Anterior cingulate cortex (tissue), 58 donors: Measurements from ENCODE around the gene TPM2.

ENCODE experiments used
- DNase-seq, 58 donors: peaks; one replicate each; lab custom pipeline; 2025; lab: John Stamatoyannopoulos, UW

TPM2 gene

DNA sequence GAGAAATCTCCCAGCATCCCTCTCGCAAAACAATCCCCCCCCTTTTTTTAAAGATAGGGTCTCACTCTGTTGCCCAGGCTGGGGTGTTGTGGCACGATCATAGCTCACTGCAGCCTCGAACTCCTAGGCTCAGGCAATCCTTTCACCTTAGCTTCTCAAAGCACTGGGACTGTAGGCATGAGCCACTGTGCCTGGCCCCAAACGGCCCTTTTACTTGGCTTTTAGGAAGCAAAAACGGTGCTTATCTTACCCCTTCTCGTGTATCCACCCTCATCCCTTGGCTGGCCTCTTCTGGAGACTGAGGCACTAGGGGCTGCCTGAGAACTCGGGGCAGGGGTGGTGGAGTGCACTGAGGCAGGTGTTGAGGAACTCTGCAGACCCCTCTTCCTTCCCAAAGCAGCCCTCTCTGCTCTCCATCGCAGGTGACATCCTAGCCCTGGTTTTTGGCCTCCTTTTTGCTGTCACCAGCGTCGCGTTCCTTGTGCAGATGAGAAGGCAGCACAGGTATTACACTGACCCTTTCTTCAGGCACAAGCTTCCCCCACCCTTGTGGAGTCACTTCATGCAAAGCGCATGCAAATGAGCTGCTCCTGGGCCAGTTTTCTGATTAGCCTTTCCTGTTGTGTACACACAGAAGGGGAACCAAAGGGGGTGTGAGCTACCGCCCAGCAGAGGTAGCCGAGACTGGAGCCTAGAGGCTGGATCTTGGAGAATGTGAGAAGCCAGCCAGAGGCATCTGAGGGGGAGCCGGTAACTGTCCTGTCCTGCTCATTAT is 9.2 kb downstream of the TPM2 start:
- no peak for DNase-seq

DNA sequence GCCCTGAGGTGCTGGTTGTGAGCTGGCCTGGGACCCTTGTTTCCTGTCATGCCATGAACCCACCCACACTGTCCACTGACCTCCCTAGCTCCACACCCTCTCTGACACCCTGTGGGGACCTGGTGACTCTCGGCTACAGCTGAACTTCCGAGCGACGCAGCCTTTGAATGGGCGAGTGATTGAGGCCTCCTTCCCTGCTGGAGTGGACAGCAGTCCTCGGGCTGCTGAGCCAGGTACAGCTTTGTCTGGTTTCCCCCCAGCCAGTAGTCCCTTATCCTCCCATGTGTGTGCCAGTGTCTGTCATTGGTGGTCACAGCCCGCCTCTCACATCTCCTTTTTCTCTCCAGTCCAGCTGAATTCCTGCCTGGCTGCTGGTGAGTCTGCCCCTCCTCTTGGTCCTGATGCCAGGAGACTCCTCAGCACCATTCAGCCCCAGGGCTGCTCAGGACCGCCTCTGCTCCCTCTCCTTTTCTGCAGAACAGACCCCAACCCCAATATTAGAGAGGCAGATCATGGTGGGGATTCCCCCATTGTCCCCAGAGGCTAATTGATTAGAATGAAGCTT is 9.9 kb downstream of the TPM2 start:
- no peak for DNase-seq

DNA sequence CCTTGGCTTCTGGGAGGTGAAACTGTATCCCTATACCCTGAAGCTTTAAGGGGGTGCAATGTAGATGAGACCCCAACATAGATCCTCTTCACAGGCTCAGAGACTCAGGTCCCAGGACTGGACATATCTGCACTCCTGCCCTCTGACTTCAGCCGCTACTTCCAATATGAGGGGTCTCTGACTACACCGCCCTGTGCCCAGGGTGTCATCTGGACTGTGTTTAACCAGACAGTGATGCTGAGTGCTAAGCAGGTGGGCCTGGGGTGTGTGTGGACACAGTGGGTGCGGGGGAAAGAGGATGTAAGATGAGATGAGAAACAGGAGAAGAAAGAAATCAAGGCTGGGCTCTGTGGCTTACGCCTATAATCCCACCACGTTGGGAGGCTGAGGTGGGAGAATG is 10.6 kb downstream of the TPM2 start:
- DNase-seq: no peak

DNA sequence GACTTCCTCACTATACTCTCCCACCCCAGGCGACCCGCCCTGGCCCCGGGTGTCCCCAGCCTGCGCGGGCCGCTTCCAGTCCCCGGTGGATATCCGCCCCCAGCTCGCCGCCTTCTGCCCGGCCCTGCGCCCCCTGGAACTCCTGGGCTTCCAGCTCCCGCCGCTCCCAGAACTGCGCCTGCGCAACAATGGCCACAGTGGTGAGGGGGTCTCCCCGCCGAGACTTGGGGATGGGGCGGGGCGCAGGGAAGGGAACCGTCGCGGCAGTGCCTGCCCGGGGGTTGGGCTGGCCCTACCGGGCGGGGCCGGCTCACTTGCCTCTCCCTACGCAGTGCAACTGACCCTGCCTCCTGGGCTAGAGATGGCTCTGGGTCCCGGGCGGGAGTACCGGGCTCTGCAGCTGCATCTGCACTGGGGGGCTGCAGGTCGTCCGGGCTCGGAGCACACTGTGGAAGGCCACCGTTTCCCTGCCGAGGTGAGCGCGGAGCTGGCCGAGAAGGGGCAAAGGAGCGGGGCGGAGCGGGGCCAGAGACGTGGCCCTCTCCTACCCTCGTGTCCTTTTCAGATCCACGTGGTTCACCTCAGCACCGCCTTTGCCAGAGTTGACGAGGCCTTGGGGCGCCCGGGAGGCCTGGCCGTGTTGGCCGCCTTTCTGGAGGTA is 13.9 kb downstream of the TPM2 start:
- DNase-seq: peak in 18 of 58 donors; percentile 6 to 37 (median 18)

DNA sequence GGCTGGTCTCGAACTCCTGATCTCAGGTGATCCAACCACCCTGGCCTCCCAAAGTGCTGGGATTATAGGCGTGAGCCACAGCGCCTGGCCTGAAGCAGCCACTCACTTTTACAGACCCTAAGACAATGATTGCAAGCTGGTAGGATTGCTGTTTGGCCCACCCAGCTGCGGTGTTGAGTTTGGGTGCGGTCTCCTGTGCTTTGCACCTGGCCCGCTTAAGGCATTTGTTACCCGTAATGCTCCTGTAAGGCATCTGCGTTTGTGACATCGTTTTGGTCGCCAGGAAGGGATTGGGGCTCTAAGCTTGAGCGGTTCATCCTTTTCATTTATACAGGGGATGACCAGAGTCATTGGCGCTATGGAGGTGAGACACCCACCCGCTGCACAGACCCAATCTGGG is 14.5 kb downstream of the TPM2 start:
- DNase-seq: no peak

DNA sequence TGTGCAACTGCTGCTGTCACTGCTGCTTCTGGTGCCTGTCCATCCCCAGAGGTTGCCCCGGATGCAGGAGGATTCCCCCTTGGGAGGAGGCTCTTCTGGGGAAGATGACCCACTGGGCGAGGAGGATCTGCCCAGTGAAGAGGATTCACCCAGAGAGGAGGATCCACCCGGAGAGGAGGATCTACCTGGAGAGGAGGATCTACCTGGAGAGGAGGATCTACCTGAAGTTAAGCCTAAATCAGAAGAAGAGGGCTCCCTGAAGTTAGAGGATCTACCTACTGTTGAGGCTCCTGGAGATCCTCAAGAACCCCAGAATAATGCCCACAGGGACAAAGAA is 15.7 kb downstream of the TPM2 start:
- DNase-seq: no peak

DNA sequence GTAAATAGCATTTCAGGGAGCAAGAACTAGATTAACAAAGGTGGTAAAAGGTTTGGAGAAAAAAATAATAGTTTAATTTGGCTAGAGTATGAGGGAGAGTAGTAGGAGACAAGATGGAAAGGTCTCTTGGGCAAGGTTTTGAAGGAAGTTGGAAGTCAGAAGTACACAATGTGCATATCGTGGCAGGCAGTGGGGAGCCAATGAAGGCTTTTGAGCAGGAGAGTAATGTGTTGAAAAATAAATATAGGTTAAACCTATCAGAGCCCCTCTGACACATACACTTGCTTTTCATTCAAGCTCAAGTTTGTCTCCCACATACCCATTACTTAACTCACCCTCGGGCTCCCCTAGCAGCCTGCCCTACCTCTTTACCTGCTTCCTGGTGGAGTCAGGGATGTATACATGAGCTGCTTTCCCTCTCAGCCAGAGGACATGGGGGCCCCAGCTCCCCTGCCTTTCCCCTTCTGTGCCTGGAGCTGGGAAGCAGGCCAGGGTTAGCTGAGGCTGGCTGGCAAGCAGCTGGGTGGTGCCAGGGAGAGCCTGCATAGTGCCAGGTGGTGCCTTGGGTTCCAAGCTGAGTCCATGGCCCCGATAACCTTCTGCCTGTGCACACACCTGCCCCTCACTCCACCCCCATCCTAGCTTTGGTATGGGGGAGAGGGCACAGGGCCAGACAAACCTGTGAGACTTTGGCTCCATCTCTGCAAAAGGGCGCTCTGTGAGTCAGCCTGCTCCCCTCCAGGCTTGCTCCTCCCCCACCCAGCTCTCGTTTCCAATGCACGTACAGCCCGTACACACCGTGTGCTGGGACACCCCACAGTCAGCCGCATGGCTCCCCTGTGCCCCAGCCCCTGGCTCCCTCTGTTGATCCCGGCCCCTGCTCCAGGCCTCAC is 16.3 kb downstream of the TPM2 start, which contains the start of gene CA9:
Gene CA9, plus strand, starts transcription at position 797 of the 893 bp plus-strand sequence. Its CDS starts 32 bp downstream, at position 829.
- peak in 23 of 58 donors; percentile 7 to 58 (median 23) for DNase-seq

DNA sequence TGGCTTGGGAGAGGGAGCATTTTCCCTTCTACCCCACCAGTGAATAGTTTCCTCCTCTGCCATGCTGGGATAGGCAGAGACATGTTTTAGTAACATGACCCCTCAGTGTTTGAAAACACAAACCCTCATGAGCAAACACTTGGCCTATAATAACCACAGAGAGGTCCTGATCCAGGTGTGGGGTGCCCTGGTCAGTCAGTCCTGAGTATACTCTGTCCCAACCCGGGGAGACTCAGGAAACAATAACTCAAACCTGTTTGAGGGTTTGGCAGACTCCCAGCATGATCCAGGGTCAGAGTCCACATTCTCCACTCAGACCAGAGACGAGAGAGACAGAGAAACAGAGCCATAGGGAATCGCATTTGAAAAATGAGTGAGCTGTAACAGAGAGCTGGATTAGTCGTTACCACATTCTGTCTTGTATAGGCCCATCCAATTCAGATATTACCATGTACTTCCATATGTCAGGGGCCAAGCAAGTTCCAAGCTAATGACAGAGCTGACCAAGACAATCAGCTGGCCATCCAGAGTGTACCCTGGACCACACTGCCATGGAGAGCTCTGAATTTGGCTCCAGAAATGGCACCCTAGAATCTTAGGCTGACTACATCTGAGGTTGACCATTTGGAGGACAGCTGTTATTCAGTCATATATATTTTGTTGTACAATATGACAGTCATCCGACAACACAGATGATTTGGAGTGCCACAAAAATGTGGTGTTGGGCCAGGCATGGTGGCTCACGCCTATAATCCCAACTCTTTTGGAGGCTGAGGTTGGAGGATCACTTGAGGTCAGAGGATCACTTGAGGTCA is 20.2 kb downstream of the TPM2 start:
- no peak for DNase-seq

DNA sequence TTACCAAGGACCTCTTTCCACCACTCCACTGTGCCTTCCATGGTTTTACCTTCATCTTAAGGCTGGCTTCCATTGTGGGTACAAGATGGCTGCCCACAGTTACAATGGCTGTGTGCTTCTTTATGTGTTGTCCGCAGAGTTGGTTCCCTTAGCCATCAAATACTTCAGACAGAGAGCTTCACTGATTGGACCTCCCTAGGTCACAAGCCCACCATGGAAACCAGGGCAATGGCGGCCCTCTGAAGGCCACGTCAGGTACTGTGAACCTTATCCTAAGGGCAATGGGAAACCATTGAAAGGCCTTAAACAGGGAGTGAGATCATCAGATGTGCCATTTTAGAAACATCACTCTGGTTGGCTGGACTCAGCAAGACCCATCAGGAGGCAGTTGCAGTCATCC is 21.8 kb downstream of the TPM2 start:
- DNase-seq: no peak

DNA sequence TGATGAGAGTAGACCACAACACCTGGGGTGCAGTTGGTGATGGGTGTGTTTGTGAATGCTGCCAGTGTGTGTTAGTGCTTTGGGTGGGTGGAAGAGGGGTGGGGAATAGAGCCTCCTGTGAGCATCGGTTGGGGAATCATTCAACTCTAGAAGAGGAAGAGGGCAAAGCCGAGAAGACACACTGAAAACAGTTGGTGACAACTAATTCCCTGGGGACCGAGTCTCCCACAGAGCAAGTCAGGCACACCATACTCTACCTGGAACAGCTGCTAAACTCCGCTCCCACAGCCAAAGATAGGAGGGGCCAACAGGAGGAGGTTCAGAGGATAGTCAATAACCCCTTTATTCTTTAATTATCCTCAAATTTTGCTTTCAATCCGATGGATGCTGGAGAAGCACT is 23.2 kb downstream of the TPM2 start:
- no peak for DNase-seq

DNA sequence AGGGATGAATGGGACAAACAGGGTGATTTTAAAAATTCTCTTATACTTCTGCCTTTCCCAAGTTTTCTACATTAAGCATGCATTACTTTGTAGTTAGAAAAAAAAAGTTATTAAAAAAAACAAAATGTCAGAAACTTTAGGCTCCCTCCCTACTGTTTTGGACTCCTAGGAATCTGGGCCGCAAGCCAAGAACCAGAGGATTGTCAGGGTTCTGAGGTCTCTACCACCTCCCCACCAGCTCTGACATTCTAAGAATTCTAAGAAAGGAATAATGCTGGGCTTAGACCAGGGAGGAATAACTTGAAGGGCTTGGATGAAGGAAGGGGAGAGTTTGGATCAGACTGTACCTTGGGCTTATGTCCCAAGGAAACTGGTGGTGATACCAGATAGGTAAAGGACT is 23.7 kb downstream of the TPM2 start:
- DNase-seq: no peak

DNA sequence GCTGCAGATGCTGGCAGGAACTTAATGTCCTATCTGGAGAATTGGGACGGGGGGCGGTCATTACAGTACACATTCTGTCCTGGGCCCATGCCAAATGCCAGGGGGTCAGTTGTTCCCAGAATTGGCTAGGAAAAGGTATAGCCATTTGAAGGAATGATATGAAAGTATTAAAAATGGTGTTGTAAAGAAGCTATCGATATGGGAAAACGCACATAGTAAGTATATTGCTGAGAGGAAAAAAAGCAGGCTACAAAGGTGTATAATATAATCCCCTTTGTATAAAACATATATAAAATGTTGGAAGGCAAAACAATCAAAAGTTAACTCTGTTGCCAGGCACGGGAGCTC is 24.3 kb downstream of the TPM2 start:
- no peak for DNase-seq

DNA sequence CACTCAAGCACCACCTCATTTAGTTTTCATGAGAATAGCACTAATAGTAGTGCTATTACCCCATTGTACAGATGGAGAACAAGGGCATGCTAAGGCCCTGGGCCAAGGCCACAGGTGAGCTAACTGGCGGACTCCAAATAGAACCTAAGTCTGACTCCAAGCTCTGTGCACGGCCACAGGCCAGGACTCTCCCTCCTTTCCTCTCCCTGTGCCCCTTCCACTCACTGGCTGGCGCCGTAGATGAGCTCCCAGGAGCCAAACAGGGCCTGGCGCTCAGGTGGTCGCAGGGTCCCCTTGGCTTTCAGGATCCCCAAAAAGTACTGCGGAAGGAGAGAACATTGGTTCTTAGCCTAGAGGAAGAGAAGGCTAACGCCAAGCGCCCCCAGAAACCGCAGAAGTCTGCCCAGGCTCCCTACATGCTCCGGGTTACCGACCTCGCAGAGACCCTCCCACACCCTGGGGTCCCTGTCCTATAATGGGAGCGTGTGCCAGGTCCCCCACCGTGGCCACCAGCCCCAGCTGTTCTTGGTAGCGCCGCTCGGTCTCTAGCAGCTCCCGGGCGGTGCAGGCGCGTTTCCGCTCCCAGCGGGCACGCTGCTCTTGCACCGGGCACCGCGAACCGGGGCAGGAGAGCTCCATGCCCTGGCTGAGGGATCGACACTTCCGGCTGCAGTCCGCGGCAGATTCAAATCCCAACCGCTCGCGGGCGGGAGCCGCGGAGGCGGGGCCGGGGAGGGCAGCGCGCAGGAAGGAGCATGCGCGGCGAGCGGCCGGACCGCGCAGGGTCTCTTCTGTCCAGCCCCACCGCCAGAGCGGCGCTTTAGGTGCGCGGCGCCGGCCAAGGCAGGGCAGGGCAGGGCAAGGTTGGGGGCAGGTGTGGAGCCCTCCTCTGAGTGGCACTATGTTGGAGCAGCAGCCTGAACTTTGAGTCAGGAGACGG is 24.9 kb downstream of the TPM2 start, which contains the start of gene ARHGEF39:
Gene ARHGEF39, minus strand, starts transcription at position 665 of the 940 bp plus-strand sequence. Its CDS starts 26 bp downstream, at position 639.
- peak in 54 of 58 donors; percentile 12 to 75 (median 52) for DNase-seq

DNA sequence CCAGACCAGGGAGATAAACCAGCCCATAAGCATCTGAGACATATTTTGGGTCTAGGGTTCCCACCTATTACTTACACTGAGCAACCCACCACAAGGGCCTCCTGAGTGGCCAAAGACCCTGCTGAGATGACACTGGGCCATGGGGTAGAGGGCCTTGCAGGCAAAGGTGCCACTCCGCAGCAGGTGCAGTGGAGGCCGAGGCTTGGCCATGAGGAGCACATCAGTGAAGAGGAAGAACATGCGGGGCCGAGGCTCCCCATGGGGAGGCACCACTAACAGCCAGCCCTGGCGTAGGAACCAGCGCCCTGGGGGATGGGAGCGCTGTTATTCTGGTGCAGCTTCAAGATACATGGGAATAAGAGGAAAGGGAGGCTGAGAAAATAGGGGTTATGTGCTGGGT is 27.3 kb downstream of the TPM2 start:
- DNase-seq: no peak

DNA sequence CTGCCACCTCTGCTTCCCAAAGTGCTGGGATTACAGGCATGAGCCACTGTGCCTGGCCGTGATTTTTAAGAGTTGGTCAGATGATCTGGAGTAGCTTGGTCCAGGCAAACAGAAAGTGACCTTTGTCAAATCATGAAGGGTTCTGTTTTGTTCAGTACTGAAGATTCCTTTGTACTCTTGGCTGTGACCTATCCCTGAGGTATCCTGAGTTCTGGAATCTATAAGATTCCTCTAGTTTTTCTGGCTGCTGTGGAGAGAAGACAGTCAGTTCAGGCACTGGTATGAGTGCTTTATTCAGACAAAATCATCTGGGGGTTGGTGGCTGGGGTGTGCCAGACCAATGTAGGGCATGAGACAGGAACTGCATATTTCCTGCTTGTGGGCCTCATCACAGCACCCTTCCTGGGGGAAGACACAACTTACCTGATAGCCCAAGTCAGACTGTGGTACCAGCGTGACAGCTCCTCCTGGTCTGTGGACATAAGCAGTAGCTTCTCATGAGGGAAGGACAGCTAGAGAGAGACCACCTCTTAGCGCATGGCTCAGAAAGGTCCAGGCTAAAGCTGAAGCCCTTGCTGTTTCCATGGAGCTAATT is 27.9 kb downstream of the TPM2 start:
- DNase-seq: no peak

DNA sequence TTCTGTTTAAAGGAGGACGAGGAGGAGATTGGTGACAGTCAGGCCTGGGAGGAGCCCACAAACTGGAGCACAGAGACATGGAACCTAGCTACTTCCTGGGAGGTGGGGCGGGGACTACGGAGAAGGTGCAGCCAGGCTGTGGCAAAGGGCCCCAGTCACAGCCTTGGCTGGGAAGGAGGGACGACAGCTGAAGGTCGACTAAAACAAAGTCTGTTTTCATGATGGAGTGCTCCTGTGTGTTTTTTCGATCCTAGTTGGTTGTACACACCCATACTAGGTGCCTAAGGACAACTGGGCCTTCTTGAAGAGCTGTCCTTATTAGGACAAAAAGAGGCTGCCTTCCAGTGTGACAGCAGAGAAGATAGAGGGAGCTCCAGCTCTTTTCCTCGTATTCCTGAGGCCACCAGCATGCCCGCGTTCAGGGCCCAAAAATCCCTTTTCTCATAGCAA is 28.7 kb downstream of the TPM2 start:
- DNase-seq: peak in 11 of 58 donors; percentile 4 to 41 (median 14)

DNA sequence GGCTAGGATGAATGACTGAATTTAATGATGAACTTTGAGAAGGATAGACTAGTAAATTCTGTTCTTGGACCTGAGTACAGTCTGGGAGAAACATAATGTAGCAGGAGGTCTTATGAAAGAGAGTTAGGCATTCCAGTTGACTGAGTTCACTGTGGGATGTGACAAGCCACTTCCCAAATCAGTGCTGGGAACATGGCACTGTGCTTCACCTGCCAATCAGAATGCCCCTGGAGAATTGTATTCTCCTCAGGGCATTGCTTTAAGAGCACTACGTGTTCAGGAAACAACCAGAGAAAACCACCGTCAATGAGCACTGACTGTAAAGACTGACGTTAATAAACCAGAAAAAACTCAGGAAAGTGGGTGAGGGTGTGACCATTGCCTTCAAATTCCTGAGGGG is 30.4 kb downstream of the TPM2 start:
- no peak for DNase-seq

DNA sequence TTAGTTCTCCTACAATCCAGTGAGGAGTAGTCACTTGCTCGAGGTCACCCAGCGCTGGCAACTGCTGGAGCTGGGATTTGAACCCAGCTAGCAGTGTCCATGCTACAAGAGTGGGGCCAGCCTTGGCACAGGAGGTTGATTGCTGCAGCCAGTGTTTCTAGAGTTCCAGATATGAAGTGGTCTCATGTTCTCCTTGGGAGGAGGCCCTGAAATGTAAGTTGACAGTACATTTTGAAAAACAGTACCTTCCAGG is 30.8 kb downstream of the TPM2 start:
- DNase-seq: peak in 11 of 58 donors; percentile 5 to 48 (median 19)
